Neutrophil (primary cell): Measurements from ENCODE around the gene C1orf35.

Experiments
- H3K27ac ChIP-seq: fragments of 200-600 bp; sonication (generic); 2 replicates; pipeline ENCODE4 v1.5.1; 2016; ENCODE audit warnings: mild to moderate bottlenecking, moderate library complexity
- H3K27me3 ChIP-seq: fragments of 200-600 bp; sonication (generic); 2 replicates; pipeline ENCODE4 v1.6.0; 2016; ENCODE audit warnings: mild to moderate bottlenecking
- H3K36me3 ChIP-seq: fragments of 200-600 bp; sonication (generic); 2 replicates; pipeline ENCODE4 v1.5.1; 2017
- H3K4me1 ChIP-seq, 2 experiments: fragments of 200-600 bp in 1 of 2; sonication (generic) in 1 of 2; 1 replicate in 1 of 2; 2 replicates in 1 of 2; pipeline versions ENCODE4 v1.5.1 to v1.6.1; 2013 to 2016; ENCODE audit warnings: low read depth in 1 of 2, low read length in 1 of 2, mild to moderate bottlenecking in 1 of 2, moderate library complexity in 1 of 2; ENCODE audit not compliant: control insufficient read depth in 1 of 2, insufficient read depth in 1 of 2
- H3K4me3 ChIP-seq, 2 experiments: fragments of 200-600 bp in 1 of 2; sonication (generic) in 1 of 2; 1 replicate in 1 of 2; 2 replicates in 1 of 2; pipeline ENCODE4 v1.5.1; 2013 to 2016; ENCODE audit warnings: low read depth in 1 of 2, low read length in 1 of 2, mild to moderate bottlenecking in 1 of 2, moderate library complexity in 1 of 2
- H3K9me3 ChIP-seq: fragments of 200-600 bp; sonication (generic); 2 replicates; pipeline ENCODE4 v1.5.1; 2016
- CTCF ChIP-seq: fragments of 200-600 bp; sonication (generic); IDR thresholded peaks from 2 replicates; pipeline ENCODE4 v1.5.1; 2016; ENCODE audit warnings: antibody characterized with exemption

The C1orf35 gene

GRCh38 chr1:228093050-228093906 is 9.8 kb downstream of the C1orf35 start:
- Histone ChIP-seq H3K27me3 (no peaks in the 10 kb centered on the region), H3K4me3 (no peak overlapping the region), H3K4me1 (peaks cover 49 to 50% of the 10 kb centered on the region in 2 experiments), H3K36me3 (peaks cover 26% of the 10 kb centered on the region), H3K9me3 (no peaks in the 10 kb centered on the region), H3K27ac (peak overlapping the region; percentile 88)
- no peak for TF ChIP-seq CTCF

- no peaks in the 10 kb centered on the region for H3K9me3 ChIP-seq
- H3K36me3 ChIP-seq: peaks cover 18% of the 10 kb centered on the region
- no peak overlapping the region for H3K4me3 ChIP-seq
- H3K4me1 ChIP-seq: peaks cover 57 to 58% of the 10 kb centered on the region in 2 experiments
- H3K27me3 ChIP-seq: no peaks in the 10 kb centered on the region
- peak overlapping the region; percentile 88 for H3K27ac ChIP-seq
- no peak for TF ChIP-seq CTCF
These were observed 10.6 kb downstream of the C1orf35 start for GRCh38 chr1:228092342-228093049.

GRCh38 chr1:228091084-228091483 is 12.0 kb downstream of the C1orf35 start:
- Histone ChIP-seq H3K4me1 (peaks cover 70 to 71% of the 10 kb centered on the region in 2 experiments), H3K27ac (peak overlapping the region; percentile 88), H3K36me3 (peaks cover 9% of the 10 kb centered on the region), H3K9me3 (no peaks in the 10 kb centered on the region), H3K27me3 (no peaks in the 10 kb centered on the region), H3K4me3 (peak overlapping the region in 1 of 2 experiments; percentile 33)
- no peak for TF ChIP-seq CTCF

- TF ChIP-seq CTCF: no peak
- Histone ChIP-seq H3K4me1 (peaks cover 74 to 76% of the 10 kb centered on the region in 2 experiments), H3K9me3 (no peaks in the 10 kb centered on the region), H3K27ac (peak overlapping the region; percentile 88), H3K27me3 (no peaks in the 10 kb centered on the region), H3K4me3 (peak overlapping the region in 1 of 2 experiments; percentile 33), H3K36me3 (peaks cover 9% of the 10 kb centered on the region)
These were observed 12.5 kb downstream of the C1orf35 start for GRCh38 chr1:228090613-228091081.

- H3K4me3 ChIP-seq: peak overlapping the region; percentile 30 to 33
- peaks cover 81 to 83% of the 10 kb centered on the region in 2 experiments for H3K4me1 ChIP-seq
- no peaks in the 10 kb centered on the region for H3K27me3 ChIP-seq
- H3K27ac ChIP-seq: peak overlapping the region; percentile 88
- TF ChIP-seq CTCF: no peak
- H3K9me3 ChIP-seq: no peaks in the 10 kb centered on the region
- peaks cover 9% of the 10 kb centered on the region for H3K36me3 ChIP-seq
These were observed 13.4 kb downstream of the C1orf35 start for GRCh38 chr1:228089519-228090380.
